Measurements from ENCODE around the gene TUG1. TPM values are rescaled to one million over a fixed set of nuclear protein-coding genes. Genes with fewer than 3 reads are reported as not detected.

TUG1 gene
- total RNA-seq, 4 donors from 2014 or later, result 53.8 to 89.8 (median 66.1) TPM

GRCh38 chr22:30947173-30947815 lies 21.8 kb upstream of the TUG1 start:
- no peak overlapping the region for H3K4me3 ChIP-seq
- H3K36me3 ChIP-seq, result peaks cover 0 to 82% of the 10 kb centered on the region in 2 donors
- H3K9me3 ChIP-seq, result no peaks in the 10 kb centered on the region
- peaks cover 3 to 46% (median 21%) of the 10 kb centered on the region in 3 donors for H3K4me1 ChIP-seq
- ATAC-seq, result peak; percentile 84
- peak overlapping the region; percentile 34 to 83 (median 82) for H3K27ac ChIP-seq
- TF ChIP-seq POLR2AphosphoS5 (IDR thresholded peaks at IDR 0.05), result peak; percentile 70
- peak in 3 of 4 experiments; percentile 34 to 65 (median 51) for TF ChIP-seq CTCF (IDR thresholded peaks at IDR 0.05)
- no peak for TF ChIP-seq EP300 (IDR thresholded peaks at IDR 0.05)
- no peak for TF ChIP-seq POLR2A (IDR thresholded peaks at IDR 0.05)
- no peaks in the 10 kb centered on the region for H3K27me3 ChIP-seq
- 11 to 25% methylated on average over 3 to 4 of the region's 5 CpGs for WGBS, 2 donors (ENCODE audit: low coverage in 1 of 2)

GRCh38 chr22:30947816-30948454 lies 21.1 kb upstream of the TUG1 start:
- H3K27ac ChIP-seq, result peak overlapping the region; percentile 34 to 83 (median 82)
- 0 to 3% methylated on average over 1 to 2 of the region's 2 CpGs for WGBS, 2 donors (ENCODE audit: low coverage in 1 of 2)
- TF ChIP-seq POLR2AphosphoS5 (IDR thresholded peaks at IDR 0.05), result no peak
- no peak for TF ChIP-seq EP300 (IDR thresholded peaks at IDR 0.05)
- no peak for TF ChIP-seq POLR2A (IDR thresholded peaks at IDR 0.05)
- TF ChIP-seq CTCF (IDR thresholded peaks at IDR 0.05), result peak; percentile 58 to 84 (median 76)
- no peaks in the 10 kb centered on the region for H3K27me3 ChIP-seq
- peak; percentile 71 for ATAC-seq
- peaks cover 3 to 46% (median 21%) of the 10 kb centered on the region in 3 donors for H3K4me1 ChIP-seq
- H3K9me3 ChIP-seq, result no peaks in the 10 kb centered on the region
- H3K36me3 ChIP-seq, result peaks cover 0 to 81% of the 10 kb centered on the region in 2 donors
- H3K4me3 ChIP-seq, result no peak overlapping the region

GRCh38 chr22:30948930-30949342 lies 20.1 kb upstream of the TUG1 start:
- peak overlapping the region in 3 of 4 donors; percentile 34 to 83 (median 82) for H3K27ac ChIP-seq
- peaks cover 0 to 81% of the 10 kb centered on the region in 2 donors for H3K36me3 ChIP-seq
- peaks cover 3 to 46% (median 21%) of the 10 kb centered on the region in 3 donors for H3K4me1 ChIP-seq
- no peak for ATAC-seq
- TF ChIP-seq CTCF (IDR thresholded peaks at IDR 0.05), result no peak
- peak; percentile 54 for TF ChIP-seq POLR2AphosphoS5 (IDR thresholded peaks at IDR 0.05)
- no peak for TF ChIP-seq EP300 (IDR thresholded peaks at IDR 0.05)
- H3K9me3 ChIP-seq, result no peaks in the 10 kb centered on the region
- WGBS, 2 donors (ENCODE audit: low coverage in 1 of 2), result 10 to 31% methylated on average over 3 of the region's 3 CpGs
- H3K4me3 ChIP-seq, result no peak overlapping the region
- H3K27me3 ChIP-seq, result no peaks in the 10 kb centered on the region

GRCh38 chr22:30949934-30950660 lies 19.0 kb upstream of the TUG1 start:
- Histone ChIP-seq H3K4me3 (no peak overlapping the region), H3K36me3 (peaks cover 0 to 80% of the 10 kb centered on the region in 2 donors), H3K4me1 (peaks cover 3 to 46% (median 21%) of the 10 kb centered on the region in 3 donors), H3K27me3 (no peaks in the 10 kb centered on the region), H3K9me3 (no peaks in the 10 kb centered on the region), H3K27ac (peak overlapping the region in 1 of 4 donors; percentile 82)
- 66 to 76% methylated on average over 3 to 7 of the region's 7 CpGs for WGBS, 2 donors (ENCODE audit: low coverage in 1 of 2)
- no peak for TF ChIP-seq POLR2A (IDR thresholded peaks at IDR 0.05)
- TF ChIP-seq CTCF (IDR thresholded peaks at IDR 0.05), result no peak
- TF ChIP-seq POLR2AphosphoS5 (IDR thresholded peaks at IDR 0.05), result no peak
- no peak for TF ChIP-seq EP300 (IDR thresholded peaks at IDR 0.05)
- no peak for ATAC-seq

Data from gastroesophageal sphincter (tissue), 4 donors.